Measurements from ENCODE around the gene NOS1.

Gene NOS1

DNA sequence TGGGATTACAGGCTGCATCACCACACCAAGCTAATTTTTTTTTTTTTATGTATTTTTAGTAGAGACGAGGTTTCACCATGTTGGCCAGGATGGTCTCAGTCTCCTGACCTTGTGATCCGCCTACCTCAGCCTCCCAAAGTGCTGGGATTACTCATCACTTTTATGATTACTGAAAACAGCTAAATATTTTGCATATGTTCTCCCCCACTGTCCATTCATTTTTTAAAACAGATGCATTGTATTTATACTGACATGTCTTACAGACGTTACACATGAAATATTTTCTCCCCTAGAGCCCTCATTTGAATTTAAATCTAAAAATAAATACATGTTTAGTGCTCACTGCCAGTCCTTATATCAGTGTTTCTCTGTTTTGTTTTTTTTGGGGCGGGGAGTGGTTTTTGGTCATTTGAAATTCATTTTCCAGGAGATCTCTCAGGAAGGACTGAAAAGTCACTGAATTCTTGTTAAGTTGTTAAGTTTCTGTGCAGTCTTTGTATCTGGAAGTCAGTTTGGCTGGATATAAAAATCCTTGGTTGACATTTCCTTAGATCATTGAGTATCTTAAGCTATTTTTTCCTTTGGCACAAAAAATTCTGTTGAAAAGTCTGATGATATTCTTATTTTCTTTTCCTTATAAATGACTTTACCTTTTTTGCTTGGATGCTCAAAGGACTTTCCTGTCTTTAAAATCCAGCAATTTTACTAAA lies 180.5 kb downstream of the NOS1 start:
- H3K4me3 ChIP-seq (ENCODE audit: low read depth, low read length), result no peak overlapping the region
- DNase-seq (ENCODE audit: low read depth, low spot score), result no peak
- ChIA-PET POLR2A (no interaction called here), CTCF (no interaction called here)
- TF ChIP-seq, protein P1, sequence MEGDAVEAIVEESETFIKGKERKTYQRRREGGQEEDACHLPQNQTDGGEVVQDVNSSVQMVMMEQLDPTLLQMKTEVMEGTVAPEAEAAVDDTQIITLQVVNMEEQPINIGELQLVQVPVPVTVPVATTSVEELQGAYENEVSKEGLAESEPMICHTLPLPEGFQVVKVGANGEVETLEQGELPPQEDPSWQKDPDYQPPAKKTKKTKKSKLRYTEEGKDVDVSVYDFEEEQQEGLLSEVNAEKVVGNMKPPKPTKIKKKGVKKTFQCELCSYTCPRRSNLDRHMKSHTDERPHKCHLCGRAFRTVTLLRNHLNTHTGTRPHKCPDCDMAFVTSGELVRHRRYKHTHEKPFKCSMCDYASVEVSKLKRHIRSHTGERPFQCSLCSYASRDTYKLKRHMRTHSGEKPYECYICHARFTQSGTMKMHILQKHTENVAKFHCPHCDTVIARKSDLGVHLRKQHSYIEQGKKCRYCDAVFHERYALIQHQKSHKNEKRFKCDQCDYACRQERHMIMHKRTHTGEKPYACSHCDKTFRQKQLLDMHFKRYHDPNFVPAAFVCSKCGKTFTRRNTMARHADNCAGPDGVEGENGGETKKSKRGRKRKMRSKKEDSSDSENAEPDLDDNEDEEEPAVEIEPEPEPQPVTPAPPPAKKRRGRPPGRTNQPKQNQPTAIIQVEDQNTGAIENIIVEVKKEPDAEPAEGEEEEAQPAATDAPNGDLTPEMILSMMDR (IDR thresholded peaks at IDR 0.05; ENCODE audit: insufficient read depth, low read length, missing control alignments), result no peak

DNA sequence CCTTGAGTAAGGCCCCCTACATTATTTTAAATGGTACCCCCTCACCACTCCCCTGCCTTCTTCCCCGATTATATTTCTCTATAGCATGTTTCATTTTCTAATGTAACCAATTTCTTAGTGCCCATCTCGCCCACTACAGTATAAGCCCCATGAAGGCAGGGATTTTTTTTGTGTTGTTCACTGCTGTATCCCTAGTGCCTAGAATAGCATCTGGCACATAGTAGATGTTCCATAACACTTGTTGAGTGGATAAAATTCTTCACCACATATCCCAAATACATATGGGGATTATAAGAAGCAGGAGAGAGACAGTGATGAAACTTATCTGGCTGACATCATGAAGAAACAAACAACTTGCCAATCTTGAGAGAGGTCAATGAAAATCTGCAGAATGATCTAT lies 182.7 kb downstream of the NOS1 start:
- DNase-seq (ENCODE audit: low read depth, low spot score), result no peak
- no peak overlapping the region for H3K4me3 ChIP-seq (ENCODE audit: low read depth, low read length)
- CTCF ChIA-PET, result no interaction called here
- POLR2A ChIA-PET, result no interaction called here
- TF ChIP-seq, protein P1 (IDR thresholded peaks at IDR 0.05; ENCODE audit: insufficient read depth, low read length, missing control alignments), result no peak

DNA sequence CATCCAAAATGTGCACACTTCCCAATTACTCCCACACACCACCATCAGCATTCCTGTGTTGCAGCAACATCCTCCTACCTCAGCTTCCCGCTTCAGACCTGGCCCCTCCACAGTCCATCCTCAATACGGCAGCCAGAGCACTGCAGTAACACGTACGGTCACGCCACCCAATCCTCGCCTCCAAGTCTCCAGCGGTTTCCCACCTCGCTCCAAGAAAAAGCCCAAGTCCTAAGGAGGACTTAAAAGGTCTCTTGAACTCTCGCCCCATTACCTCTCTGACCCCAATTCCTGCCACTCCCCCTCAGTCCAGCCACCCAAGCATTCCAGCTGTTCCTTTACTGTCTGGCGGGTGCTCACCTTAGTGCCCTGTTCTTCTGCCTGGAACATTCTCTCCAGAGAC lies 183.1 kb downstream of the NOS1 start:
- CTCF ChIA-PET, result interaction anchor here (1.1 kb wide), 1 partner anchor 28 kb away, joined by 3 read pairs; no protein-coding TSS in a partner anchor
- TF ChIP-seq, protein P1 (IDR thresholded peaks at IDR 0.05; ENCODE audit: insufficient read depth, low read length, missing control alignments), result no peak
- H3K4me3 ChIP-seq (ENCODE audit: low read depth, low read length), result no peak overlapping the region
- POLR2A ChIA-PET, result no interaction called here
- DNase-seq (ENCODE audit: low read depth, low spot score), result no peak

DNA sequence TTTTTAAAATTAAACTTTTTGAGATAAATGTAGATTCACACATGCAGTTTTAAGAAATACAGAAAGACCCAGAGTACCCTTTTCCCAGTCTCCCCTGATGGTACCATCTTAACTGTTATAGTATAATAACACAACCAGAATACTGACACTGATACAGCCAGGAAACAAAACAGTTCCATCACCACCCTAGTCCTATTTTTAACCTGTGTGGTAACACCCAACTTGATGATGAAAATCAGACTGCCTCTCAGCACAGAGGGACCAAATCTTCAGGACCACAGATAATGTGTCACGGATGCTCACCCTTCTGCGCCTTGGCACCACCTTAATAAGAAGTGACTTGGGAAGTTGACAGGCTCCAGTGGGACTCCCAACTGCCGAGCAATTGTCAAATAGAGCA lies 189.3 kb downstream of the NOS1 start:
- ChIA-PET CTCF (no interaction called here), POLR2A (no interaction called here)
- TF ChIP-seq, protein P1 (IDR thresholded peaks at IDR 0.05; ENCODE audit: insufficient read depth, low read length, missing control alignments), result no peak
- no peak for DNase-seq (ENCODE audit: low read depth, low spot score)
- H3K4me3 ChIP-seq (ENCODE audit: low read depth, low read length), result no peak overlapping the region

DNA sequence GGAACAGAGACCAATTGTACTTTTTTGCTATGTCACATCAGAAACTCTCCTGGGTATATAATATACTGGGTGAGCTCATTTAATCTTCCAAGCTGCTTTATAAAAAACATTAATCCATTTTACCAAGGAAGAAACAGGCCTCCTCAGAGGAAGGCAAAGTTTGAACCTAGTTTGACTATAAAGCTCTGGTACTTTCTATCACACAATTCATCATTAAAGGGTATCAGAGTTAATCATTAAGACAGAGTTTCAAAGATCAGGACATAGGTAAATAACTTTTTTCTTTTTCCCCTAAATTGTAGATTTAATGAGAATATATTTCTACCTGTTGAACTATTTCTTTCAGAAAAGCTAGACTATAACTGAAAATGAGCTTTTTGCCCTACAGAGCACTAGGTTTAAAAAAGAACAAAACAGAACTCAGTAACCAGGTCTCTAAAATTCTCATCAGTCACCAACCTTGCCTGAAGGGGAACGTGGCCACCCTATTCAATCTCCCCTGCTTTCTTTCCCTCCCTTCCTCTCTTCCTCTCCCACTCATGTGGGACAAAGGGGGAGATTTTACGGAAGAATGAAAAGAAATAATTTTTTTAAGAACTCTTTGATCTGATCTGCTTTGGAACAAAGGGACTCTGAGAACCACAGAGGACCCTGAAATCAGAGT lies 189.8 kb downstream of the NOS1 start:
- DNase-seq (ENCODE audit: low read depth, low spot score), result no peak
- TF ChIP-seq, protein P1 (IDR thresholded peaks at IDR 0.05; ENCODE audit: insufficient read depth, low read length, missing control alignments), result no peak
- ChIA-PET CTCF (interaction anchor here (0.9 to 1.0 kb wide), 2 partner anchors 21 to 143 kb away, joined by 3 read pairs; no protein-coding TSS in a partner anchor), POLR2A (no interaction called here)
- H3K4me3 ChIP-seq (ENCODE audit: low read depth, low read length), result no peak overlapping the region

DNA sequence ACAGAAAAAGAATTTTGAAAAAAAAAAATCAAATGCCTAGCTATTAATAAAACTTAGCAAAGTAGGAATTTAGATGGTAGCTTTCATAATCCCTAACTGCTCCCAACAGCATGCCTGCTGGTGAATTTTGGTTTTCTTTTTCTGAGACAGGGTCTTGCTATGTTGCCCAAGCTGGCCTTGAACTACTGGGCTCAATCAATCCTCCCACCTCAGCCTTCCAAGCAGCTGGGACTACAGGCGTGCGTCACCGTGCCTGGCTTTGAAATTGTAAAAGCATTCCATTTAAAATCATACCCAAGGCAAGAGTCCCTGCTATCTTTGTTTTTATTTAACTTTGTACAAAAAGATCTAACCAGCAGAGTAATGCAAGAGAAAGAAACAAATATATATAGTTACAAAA lies 191.9 kb downstream of the NOS1 start:
- no peak for DNase-seq (ENCODE audit: low read depth, low spot score)
- TF ChIP-seq, protein P1 (IDR thresholded peaks at IDR 0.05; ENCODE audit: insufficient read depth, low read length, missing control alignments), result no peak
- ChIA-PET POLR2A (no interaction called here), CTCF (interaction anchor here (0.7 to 1.5 kb wide), 3 partner anchors 18 to 681 kb away, joined by 3 to 4 read pairs (median 3); no protein-coding TSS in a partner anchor)
- no peak overlapping the region for H3K4me3 ChIP-seq (ENCODE audit: low read depth, low read length)

All from AG04449 (cell line).